ENCODE data around the gene ENO1.
"Not testable (repeated sequence)": the region's sequence is repeated elsewhere in the genome, so short reads cannot be mapped to it uniquely, and the experiment has no call there.

The ENO1 gene

GRCh38 chr1:8848663-8849386 is 29.7 kb downstream of the ENO1 start:
- DNase-seq (peak; percentile 78), ATAC-seq (peak; percentile 96)
- Mint-ChIP-seq H3K4me1 (peaks cover 11% of the 10 kb centered on the region), H3K4me3 (no peak overlapping the region), H3K27me3 (peaks cover 9% of the 10 kb centered on the region), H3K9me3 (no peaks in the 10 kb centered on the region), H3K27ac (no peak overlapping the region)

DNA sequence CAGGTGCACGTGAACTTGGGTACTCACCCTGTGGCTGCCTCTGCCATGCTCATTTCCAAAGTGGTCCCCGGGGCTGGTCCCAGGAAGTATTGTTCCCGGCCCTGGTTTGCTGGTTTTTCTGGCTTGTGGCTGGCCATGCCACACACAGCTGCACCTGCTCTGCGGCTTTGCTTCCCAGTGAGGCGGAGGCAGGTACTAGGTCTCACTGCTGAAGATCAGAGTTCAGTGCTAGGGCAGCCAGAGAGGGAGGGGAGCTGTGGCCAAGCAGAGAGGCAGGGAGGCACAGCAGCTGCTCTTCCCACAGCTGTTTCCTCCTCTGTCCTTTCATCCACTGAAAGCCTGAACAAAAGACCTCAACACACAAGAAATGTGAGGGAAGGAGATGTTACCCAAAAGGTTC is 30.5 kb downstream of the ENO1 start:
- no peak for DNase-seq
- H3K4me3 Mint-ChIP-seq, result no peak overlapping the region
- H3K27ac Mint-ChIP-seq, result no peak overlapping the region
- H3K9me3 Mint-ChIP-seq, result no peaks in the 10 kb centered on the region
- peaks cover 9% of the 10 kb centered on the region for H3K27me3 Mint-ChIP-seq
- ATAC-seq, result no peak
- H3K4me1 Mint-ChIP-seq, result peaks cover 11% of the 10 kb centered on the region

DNA sequence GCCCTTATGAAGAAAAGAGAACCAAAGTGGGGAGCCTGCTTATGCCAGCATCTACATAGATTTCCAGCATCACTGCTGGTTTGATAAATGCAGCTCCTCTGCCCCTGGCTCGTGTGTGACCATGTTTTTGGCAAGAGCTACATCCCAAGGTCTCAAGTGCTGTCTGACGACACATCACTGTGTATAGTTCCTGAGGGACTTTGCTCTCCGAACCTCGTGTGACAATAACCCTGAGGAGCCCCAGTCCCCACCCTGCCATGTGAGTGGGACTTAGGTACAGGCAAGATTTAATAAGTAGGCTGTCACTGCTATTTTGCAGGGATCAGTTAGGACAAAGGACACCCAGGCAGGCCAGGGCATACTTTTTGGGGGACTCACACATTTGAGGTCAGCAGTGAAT is 32.2 kb downstream of the ENO1 start:
- Mint-ChIP-seq H3K9me3 (no peaks in the 10 kb centered on the region), H3K27ac (no peak overlapping the region), H3K27me3 (peaks cover 9% of the 10 kb centered on the region), H3K4me1 (peaks cover 11% of the 10 kb centered on the region), H3K4me3 (no peak overlapping the region)
- no peak for DNase-seq
- no peak for ATAC-seq

DNA sequence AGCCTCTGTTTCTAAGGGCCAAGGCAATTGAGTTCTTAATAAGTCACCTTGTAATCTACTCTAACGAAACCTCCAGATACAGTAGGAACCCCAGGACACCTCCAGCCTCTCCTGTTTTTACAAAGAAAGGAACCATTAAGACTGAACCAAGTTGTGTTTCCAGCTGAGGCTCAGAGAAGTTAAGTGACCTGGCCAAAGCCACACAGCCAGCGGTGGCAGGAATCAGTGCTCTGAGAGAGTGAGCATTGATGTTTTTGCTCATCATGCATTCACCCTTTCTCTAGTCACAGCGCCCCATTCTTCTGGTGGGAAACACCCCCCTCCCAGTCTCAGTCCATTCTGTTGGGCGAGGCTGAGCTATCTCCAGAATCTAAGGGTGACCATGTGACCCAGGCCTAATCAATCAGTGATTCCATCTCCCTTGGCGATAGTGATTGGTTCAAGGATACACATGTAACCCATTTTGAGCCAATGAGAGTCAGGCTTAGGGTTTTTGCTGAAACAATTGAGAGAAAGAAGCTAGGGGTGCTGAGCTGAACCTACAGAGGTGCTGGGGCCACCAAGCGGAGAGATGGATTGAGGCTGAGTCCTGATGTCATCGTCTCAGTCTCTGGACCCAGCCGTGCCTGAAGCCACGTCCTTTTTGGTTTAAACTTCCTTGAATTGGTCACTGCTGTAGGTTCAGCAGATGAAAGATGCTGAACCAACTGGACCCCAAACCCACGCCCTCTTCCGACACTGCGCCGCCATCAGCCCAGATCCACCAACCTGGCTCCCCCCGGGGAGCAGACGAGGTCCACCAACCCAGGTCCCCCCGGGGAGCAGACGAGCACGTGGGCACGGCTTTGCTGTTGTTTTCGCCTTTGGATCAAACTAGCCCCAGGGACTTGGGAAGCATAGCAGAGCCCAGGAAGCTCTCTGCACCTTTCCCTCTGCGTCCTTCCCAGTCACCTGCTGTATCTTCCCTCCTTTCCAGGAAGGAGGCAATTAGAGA is 33.1 kb downstream of the ENO1 start:
- H3K27me3 Mint-ChIP-seq, result peaks cover 9% of the 10 kb centered on the region
- peaks cover 11% of the 10 kb centered on the region for H3K4me1 Mint-ChIP-seq
- ATAC-seq (no peak), DNase-seq (no peak)
- H3K27ac Mint-ChIP-seq, result no peak overlapping the region
- no peak overlapping the region for H3K4me3 Mint-ChIP-seq
- H3K9me3 Mint-ChIP-seq, result peaks cover 0 to 3% of the 10 kb centered on the region in 2 donors

DNA sequence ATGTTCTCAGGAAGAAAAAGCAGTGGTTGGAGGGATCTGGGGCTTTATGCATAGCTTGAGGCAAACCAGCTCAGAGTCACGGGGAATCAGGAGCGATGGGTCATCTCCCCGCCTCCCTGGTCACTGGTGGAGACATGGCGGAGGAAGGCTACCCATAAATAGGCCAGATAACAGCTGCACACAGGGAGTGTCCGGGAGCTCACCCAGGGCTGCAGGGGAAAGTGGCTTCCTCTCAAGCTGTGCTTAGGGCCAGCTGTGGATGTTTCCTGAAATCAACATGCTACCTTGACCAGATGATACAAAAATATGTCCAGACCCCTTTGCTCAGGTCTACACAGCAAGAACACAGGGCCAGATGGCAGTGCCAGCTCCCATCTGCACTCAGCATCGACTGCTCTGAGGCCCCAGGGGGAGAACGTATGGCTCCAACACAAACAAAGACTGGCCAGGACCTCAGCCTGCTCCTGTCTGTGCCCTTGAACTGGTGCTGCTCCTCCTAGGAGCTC is 33.9 kb downstream of the ENO1 start:
- no peak for ATAC-seq
- no peak overlapping the region for H3K27ac Mint-ChIP-seq

GRCh38 chr1:8841395-8841794 is 37.1 kb downstream of the ENO1 start:
- peaks cover 0 to 10% of the 10 kb centered on the region in 2 donors for H3K9me3 Mint-ChIP-seq
- no peak overlapping the region for H3K4me3 Mint-ChIP-seq
- peak overlapping the region in 1 of 2 donors; percentile 30 for H3K27ac Mint-ChIP-seq
- H3K4me1 Mint-ChIP-seq, result no peaks in the 10 kb centered on the region
- H3K27me3 Mint-ChIP-seq, result no peaks in the 10 kb centered on the region
- ATAC-seq, result no peak
- DNase-seq, result no peak

More for the DNA sequence above, 33.9 kb downstream of the ENO1 start:
- peaks cover 11% of the 10 kb centered on the region for H3K4me1 Mint-ChIP-seq
- H3K4me3 Mint-ChIP-seq, result no peak overlapping the region
- H3K9me3 Mint-ChIP-seq, result peaks cover 0 to 10% of the 10 kb centered on the region in 2 donors
- no peak for DNase-seq
- H3K27me3 Mint-ChIP-seq, result peaks cover 9% of the 10 kb centered on the region

DNA sequence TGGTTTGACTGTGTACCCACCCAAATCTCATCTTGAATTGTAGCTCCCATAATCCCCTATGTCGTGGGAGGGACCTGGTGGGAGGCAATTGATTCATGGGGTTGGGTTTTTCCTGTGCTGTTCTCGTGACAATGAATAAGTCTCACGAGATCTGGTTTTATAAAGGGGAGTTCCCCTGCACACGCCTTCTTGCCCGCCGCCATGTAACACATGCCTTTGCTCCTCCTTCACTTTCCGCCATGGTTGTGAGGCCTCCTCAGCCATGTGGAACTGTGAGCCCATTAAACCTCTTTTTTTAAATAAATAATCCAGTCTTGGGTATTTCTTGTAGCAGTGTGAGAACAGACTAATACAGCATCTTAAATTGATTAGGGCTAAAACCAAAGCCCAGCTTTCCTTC is 38.5 kb downstream of the ENO1 start:
- Mint-ChIP-seq H3K27ac (peak overlapping the region in 1 of 2 donors; percentile 39), H3K4me1 (no peaks in the 10 kb centered on the region), H3K9me3 (peaks cover 0 to 10% of the 10 kb centered on the region in 2 donors), H3K27me3 (no peaks in the 10 kb centered on the region), H3K4me3 (no peak overlapping the region)
- no peak for DNase-seq
- ATAC-seq, result no peak

DNA sequence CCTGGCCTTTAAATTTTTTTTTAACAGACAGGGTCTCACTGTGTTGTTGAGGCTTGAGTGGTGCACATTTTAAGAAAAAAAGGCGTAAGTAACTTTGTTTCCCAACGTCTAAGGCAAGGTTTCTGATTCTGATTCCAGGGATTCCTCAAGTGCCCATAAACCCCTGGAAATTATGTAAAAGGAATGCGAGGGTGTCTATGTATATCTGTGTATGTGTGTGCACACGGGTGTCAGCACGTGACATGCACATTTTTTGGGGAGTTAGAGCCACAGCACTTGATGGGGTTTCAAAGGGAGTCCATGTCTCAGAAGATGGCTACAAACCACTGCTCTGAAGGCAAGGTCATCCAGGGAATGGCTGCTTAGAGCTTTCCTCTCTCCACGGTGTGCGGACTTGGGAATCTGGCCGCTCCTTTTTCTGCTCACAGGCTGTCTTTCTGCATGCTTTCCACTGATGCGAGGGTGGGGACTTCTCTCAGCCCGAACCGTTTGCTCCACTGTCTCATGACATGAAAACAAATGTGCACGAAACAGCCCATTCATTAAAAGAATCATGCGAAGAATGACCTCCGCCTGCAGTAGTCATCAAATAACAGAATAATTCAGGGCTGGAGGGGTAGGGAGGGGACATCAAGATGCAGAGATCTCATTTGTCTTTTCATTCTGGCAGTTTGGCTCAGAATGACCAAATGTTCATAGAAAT is 42.4 kb downstream of the ENO1 start:
- Mint-ChIP-seq H3K4me1 (no peaks in the 10 kb centered on the region), H3K9me3 (peaks cover 0 to 10% of the 10 kb centered on the region in 2 donors), H3K27me3 (no peaks in the 10 kb centered on the region), H3K27ac (no peak overlapping the region), H3K4me3 (no peak overlapping the region)
- no peak for ATAC-seq
- DNase-seq, result no peak

- no peak for DNase-seq
- Mint-ChIP-seq H3K27me3 (no peaks in the 10 kb centered on the region), H3K4me1 (peaks cover 11% of the 10 kb centered on the region), H3K4me3 (no peak overlapping the region), H3K9me3 (no peaks in the 10 kb centered on the region), H3K27ac (no peak overlapping the region)
- ATAC-seq, result no peak
Measured at GRCh38 chr1:8831340-8831739, 47.1 kb downstream of the ENO1 start.

- H3K27ac Mint-ChIP-seq, DNase-seq, H3K9me3 Mint-ChIP-seq, H3K27me3 Mint-ChIP-seq, ATAC-seq, H3K4me3 Mint-ChIP-seq: not testable (repeated sequence)
- H3K4me1 Mint-ChIP-seq, result peaks cover 11% of the 10 kb centered on the region
Measured at GRCh38 chr1:8830732-8831131, 47.8 kb downstream of the ENO1 start.

DNA sequence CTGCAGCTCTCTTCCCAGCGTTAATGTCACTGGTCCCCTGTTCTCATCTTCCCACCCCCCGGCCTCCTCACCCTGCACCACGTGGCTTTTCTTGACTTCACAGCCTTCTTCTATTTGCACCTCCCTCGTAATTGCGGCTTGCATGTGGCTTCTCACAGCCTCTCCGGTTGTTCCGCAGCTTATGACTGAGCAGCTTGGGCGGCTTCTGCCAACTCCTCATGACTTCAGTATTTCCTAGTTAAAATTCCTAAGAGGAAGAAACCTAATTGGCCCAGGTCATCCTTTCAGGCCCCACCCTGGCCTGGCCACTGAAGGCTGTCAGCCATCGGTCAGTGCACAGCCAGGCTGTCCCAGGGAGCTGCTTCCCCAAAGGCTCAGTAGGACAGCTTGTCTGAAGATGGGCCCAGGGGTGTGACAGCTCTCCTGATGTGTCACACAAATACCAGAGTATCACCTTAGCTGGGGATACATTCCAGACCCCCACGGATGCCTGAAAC is 52.5 kb downstream of the ENO1 start:
- Mint-ChIP-seq H3K27ac (no peak overlapping the region), H3K4me1 (peaks cover 11% of the 10 kb centered on the region), H3K4me3 (no peak overlapping the region), H3K27me3 (no peaks in the 10 kb centered on the region), H3K9me3 (no peaks in the 10 kb centered on the region)
- no peak for ATAC-seq
- DNase-seq, result no peak

DNA sequence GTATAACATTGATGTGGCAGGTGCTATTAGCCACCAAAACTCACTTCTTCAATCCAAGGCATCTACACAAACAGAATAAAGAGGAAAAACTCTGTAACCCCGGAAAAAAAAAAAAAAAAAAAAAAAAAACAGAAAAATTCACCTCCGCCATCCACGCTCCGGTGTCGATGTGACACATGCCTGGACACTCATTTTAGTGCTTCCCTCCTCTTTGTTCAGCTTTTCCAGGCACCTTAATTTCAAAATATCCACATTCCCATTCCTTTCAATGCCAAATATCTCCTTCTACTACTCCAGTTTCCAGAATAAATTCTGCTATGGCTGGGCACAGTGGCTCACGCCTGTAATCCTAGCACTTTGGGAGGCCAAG is 55.2 kb downstream of the ENO1 start:
- Mint-ChIP-seq H3K4me3 (no peak overlapping the region), H3K9me3 (no peaks in the 10 kb centered on the region), H3K4me1 (peaks cover 3% of the 10 kb centered on the region), H3K27me3 (no peaks in the 10 kb centered on the region), H3K27ac (no peak overlapping the region)
- ATAC-seq (no peak), DNase-seq (no peak)

- Mint-ChIP-seq H3K27me3 (no peaks in the 10 kb centered on the region), H3K9me3 (no peaks in the 10 kb centered on the region), H3K4me3 (no peak overlapping the region), H3K27ac (no peak overlapping the region), H3K4me1 (peaks cover 8% of the 10 kb centered on the region)
- no peak for ATAC-seq
- DNase-seq, result no peak
Measured at GRCh38 chr1:8822373-8823294, 55.9 kb downstream of the ENO1 start.

GRCh38 chr1:8821084-8821483 is 57.4 kb downstream of the ENO1 start:
- Mint-ChIP-seq H3K4me1 (peaks cover 14% of the 10 kb centered on the region), H3K4me3 (no peak overlapping the region), H3K27me3 (no peaks in the 10 kb centered on the region), H3K9me3 (no peaks in the 10 kb centered on the region), H3K27ac (no peak overlapping the region)
- DNase-seq (no peak), ATAC-seq (no peak)

All from stimulated activated naive CD8-positive, alpha-beta T cell treated with anti-CD3 and anti-CD28 coated beads, Interleukin-15, amount 100 ng/mL, for 72 hours (primary cell).